IPS-18a (cell line): ENCODE results near the gene SHCBP1L.

Experiments used
- H3K27ac ChIP-seq: one replicate; pipeline ENCODE4 v1.5.1; 2013; ENCODE audit warnings: low read length
- H3K27me3 ChIP-seq: one replicate; pipeline ENCODE4 v1.6.1; 2013; ENCODE audit warnings: mild to moderate bottlenecking, low read length; ENCODE audit not compliant: control insufficient read depth, insufficient read depth
- H3K36me3 ChIP-seq: one replicate; pipeline ENCODE4 v1.6.1; 2013; ENCODE audit warnings: low read depth, low read length; ENCODE audit not compliant: control insufficient read depth
- H3K4me1 ChIP-seq: one replicate; pipeline ENCODE4 v1.6.1; 2013; ENCODE audit warnings: low read depth, low read length; ENCODE audit not compliant: control insufficient read depth
- H3K4me3 ChIP-seq: one replicate; pipeline ENCODE4 v1.5.1; 2013; ENCODE audit warnings: low read length
- H3K9ac ChIP-seq: one replicate; pipeline ENCODE4 v1.6.1; 2013; ENCODE audit warnings: mild to moderate bottlenecking, low read length, moderate library complexity
- H3K9me3 ChIP-seq: one replicate; pipeline ENCODE4 v1.6.1; 2013; ENCODE audit warnings: low read depth, low read length; ENCODE audit not compliant: control insufficient read depth

Gene SHCBP1L

DNA sequence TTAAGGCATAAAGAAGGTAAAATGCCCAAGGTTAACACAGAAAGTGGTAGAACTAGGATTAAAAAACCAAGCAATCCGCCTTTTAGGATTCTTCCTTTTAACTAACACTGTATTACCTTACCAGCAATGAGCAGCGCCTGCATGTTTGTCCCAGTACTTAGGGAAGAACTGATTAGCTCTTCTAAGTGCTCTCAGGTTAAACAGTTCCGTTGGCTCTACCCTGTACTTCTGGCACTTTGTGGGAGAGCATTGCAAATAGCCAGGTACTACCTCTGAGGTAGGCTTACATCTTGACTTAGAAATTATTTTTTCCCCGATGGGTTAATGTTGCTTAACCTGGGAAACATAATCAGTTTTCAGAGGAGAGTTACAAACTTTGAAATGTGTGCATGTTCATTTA lies 92.3 kb downstream of the SHCBP1L start:
- Histone ChIP-seq H3K9ac (no peak overlapping the region), H3K27me3 (no peaks in the 10 kb centered on the region), H3K9me3 (no peaks in the 10 kb centered on the region), H3K36me3 (peaks cover 100% of the 10 kb centered on the region), H3K4me3 (no peak overlapping the region), H3K27ac (no peak overlapping the region), H3K4me1 (no peaks in the 10 kb centered on the region)

DNA sequence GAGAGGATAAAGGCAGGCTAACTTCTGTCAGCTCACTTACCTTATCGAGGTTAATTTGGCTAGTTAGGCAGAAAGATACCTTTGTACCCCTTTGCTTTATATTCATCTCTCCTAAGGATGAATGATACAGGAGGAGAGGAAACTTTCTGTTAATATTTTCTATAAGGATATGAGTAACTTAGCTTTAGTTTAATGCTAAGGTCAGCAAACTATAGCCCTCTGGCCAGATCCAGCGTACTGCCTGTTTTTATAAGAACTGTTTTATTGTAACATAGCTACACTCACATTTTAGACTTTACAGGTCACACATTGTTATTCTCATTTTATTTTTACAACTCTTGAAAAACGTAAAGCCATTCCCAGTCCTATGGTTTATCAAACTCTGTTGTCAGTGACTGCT lies 95.8 kb downstream of the SHCBP1L start:
- Histone ChIP-seq H3K27ac (no peak overlapping the region), H3K4me3 (no peak overlapping the region), H3K4me1 (no peaks in the 10 kb centered on the region), H3K9me3 (no peaks in the 10 kb centered on the region), H3K36me3 (peaks cover 100% of the 10 kb centered on the region), H3K27me3 (no peaks in the 10 kb centered on the region), H3K9ac (no peak overlapping the region)

- Histone ChIP-seq H3K27ac (no peak overlapping the region), H3K9me3 (no peaks in the 10 kb centered on the region), H3K36me3 (peaks cover 100% of the 10 kb centered on the region), H3K27me3 (no peaks in the 10 kb centered on the region), H3K4me1 (no peaks in the 10 kb centered on the region), H3K9ac (no peak overlapping the region), H3K4me3 (no peak overlapping the region)
Measured at GRCh38 chr1:182855911-182856310, 97.1 kb downstream of the SHCBP1L start.

DNA sequence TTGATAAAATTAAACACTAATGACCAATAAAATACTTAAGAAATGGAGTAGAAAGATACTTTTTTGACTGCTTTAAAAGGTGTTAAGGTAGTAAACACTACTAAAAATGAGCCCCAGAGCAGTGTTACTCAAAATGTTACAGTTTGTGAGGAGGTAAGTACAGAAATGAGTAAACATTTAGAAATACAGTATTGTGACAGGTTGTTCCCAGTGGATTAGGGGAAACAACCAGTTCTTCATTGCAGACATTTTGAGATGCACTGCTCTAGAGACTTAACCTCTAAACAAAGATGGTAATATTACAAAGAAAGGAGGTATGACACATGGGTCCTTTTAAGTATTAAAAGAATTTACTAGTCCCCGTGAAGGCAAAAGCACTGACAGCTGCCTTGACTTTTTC lies 101.1 kb downstream of the SHCBP1L start:
- Histone ChIP-seq H3K27me3 (no peaks in the 10 kb centered on the region), H3K4me3 (no peak overlapping the region), H3K36me3 (peaks cover 100% of the 10 kb centered on the region), H3K9ac (no peak overlapping the region), H3K9me3 (no peaks in the 10 kb centered on the region), H3K4me1 (no peaks in the 10 kb centered on the region), H3K27ac (no peak overlapping the region)

DNA sequence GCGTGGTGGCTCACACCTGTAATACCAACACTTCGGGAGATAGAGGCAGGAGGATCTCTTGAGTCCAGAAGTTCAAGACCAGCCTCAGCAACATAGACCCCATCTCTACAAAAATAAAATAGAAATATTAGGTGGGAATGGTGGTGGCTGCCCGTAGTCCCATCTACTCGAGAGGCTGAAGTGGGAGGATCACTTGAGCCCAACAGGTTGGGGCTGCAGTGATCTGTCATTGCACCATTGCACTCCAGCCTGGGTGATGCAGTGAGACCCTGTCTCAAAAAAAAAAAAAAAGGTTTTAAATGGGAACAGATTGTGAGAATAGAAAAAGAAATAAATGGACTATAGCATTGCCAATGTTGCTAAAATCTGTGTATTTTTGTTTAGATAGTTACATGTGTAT lies 102.6 kb downstream of the SHCBP1L start:
- Histone ChIP-seq H3K4me3 (no peak overlapping the region), H3K36me3 (peaks cover 99% of the 10 kb centered on the region), H3K27ac (no peak overlapping the region), H3K27me3 (no peaks in the 10 kb centered on the region), H3K4me1 (peaks cover 5% of the 10 kb centered on the region), H3K9me3 (no peaks in the 10 kb centered on the region), H3K9ac (no peak overlapping the region)
